Naive thymus-derived CD4-positive, alpha-beta T cell (primary cell): ENCODE measurements around the gene DUSP10. TPM values are rescaled to one million over a fixed set of nuclear protein-coding genes. Genes with fewer than 3 reads are reported as not detected.

Experiments
- ATAC-seq: fragments of 150-1000 bp; cut with Tn5 transposase; 2 replicates; pipeline ENCODE4 v1.10.0; 2021; ENCODE audit warnings: mild to moderate bottlenecking, moderate library complexity
- CTCF ChIA-PET: fragments of 350-600 bp; sonication (Branson Sonifier 250); formaldehyde crosslinking; loops from one replicate; lab custom pipeline; 2021; ENCODE audit warnings: antibody characterized with exemption; lab: Charles Lee
- POLR2A ChIA-PET: fragments of 350-600 bp; sonication (Branson Sonifier 250); formaldehyde crosslinking; loops from one replicate; lab custom pipeline; 2021; ENCODE audit warnings: antibody characterized with exemption, inconsistent platforms; lab: Charles Lee
- DNase-seq, 9 donors: peaks; one replicate each; pipeline versions ENCODE4 v3.0.0 to v3.0.0-alpha.2; 2020 to 2022; ENCODE audit warnings: mixed read lengths in 1 of 9
- H3K27ac ChIP-seq: one replicate; pipeline ENCODE4 v1.7.0; 2013; ENCODE audit warnings: mild to moderate bottlenecking, low read depth, low read length, moderate library complexity
- H3K27me3 ChIP-seq, 2 donors: one replicate each; pipeline ENCODE4 v1.7.0; 2013; ENCODE audit warnings: low read length in 2 of 2, mild to moderate bottlenecking in 2 of 2, moderate library complexity in 2 of 2; ENCODE audit not compliant: control insufficient read depth in 2 of 2, insufficient read depth in 2 of 2
- H3K36me3 ChIP-seq, 3 experiments: 1 replicate in 2 of 3; 2 replicates in 1 of 3; pipeline ENCODE4 v1.7.0; 2013; ENCODE audit warnings: low read length in 3 of 3, mild to moderate bottlenecking in 3 of 3, moderate library complexity in 1 of 3; ENCODE audit not compliant: insufficient read depth in 3 of 3, control insufficient read depth in 2 of 3
- H3K4me1 ChIP-seq, 2 donors: one replicate each; pipeline ENCODE4 v1.7.0; 2013; ENCODE audit warnings: low read length in 2 of 2, mild to moderate bottlenecking in 2 of 2, moderate library complexity in 1 of 2; ENCODE audit not compliant: control insufficient read depth in 2 of 2, insufficient read depth in 2 of 2
- H3K4me3 ChIP-seq: 2 replicates; pipeline ENCODE4 v1.7.0; 2013; ENCODE audit warnings: mild to moderate bottlenecking, low read length
- H3K9me3 ChIP-seq, 3 experiments: 1 replicate in 2 of 3; 2 replicates in 1 of 3; pipeline ENCODE4 v1.7.0; 2013; ENCODE audit warnings: low read length in 3 of 3; ENCODE audit not compliant: control insufficient read depth in 2 of 3
- H3K27ac Mint-ChIP-seq, 9 donors: one replicate each; pipeline ENCODE4 v1.8.0; 2020 to 2022; ENCODE audit warnings: mixed read lengths in 9 of 9, mild to moderate bottlenecking in 8 of 9, moderate library complexity in 5 of 9, inconsistent platforms in 2 of 9
- H3K27me3 Mint-ChIP-seq, 5 donors: one replicate each; pipeline ENCODE4 v1.8.0; 2021 to 2022; ENCODE audit warnings: mixed read lengths in 5 of 5, mild to moderate bottlenecking in 1 of 5
- H3K36me3 Mint-ChIP-seq, 5 donors: one replicate each; pipeline ENCODE4 v1.8.0; 2020 to 2022; ENCODE audit warnings: mixed read lengths in 5 of 5, mild to moderate bottlenecking in 3 of 5, inconsistent platforms in 1 of 5
- H3K4me1 Mint-ChIP-seq, 7 donors: one replicate each; pipeline ENCODE4 v1.8.0; 2020 to 2022; ENCODE audit warnings: mixed read lengths in 7 of 7, mild to moderate bottlenecking in 3 of 7, inconsistent platforms in 1 of 7
- H3K4me3 Mint-ChIP-seq, 10 donors: one replicate each; pipeline ENCODE4 v1.8.0; 2020 to 2022; ENCODE audit warnings: mild to moderate bottlenecking in 10 of 10, mixed read lengths in 10 of 10, moderate library complexity in 6 of 10, inconsistent platforms in 2 of 10
- H3K9me3 Mint-ChIP-seq, 11 donors: one replicate each; pipeline ENCODE4 v1.8.0; 2020 to 2022; ENCODE audit warnings: mixed read lengths in 11 of 11, mild to moderate bottlenecking in 4 of 11, inconsistent platforms in 1 of 11, moderate library complexity in 1 of 11
- intact Hi-C, 2 donors: fragments of 100-400 bp; cut with micrococcal nuclease; formaldehyde crosslinking; loops; one replicate each; pipeline ENCODE4 v1.15.1; 2023
- polyA plus RNA-seq, 2 donors: library from polyadenylated mRNA; unstranded; fragments of 300-500 nt; fragmentation: Illumina TruSeq; gene quantifications; one replicate each; pipeline ENCODE4 v1.2.3, GENCODE V29; 2021
- total RNA-seq, 6 experiments: library from RNA in 5 of 6; stranded (reverse) in 5 of 6; gene quantifications; 1 replicate in 5 of 6; 2 replicates in 1 of 6; pipeline ENCODE4 v1.2.3 and lab custom pipeline; 2021 to 2026

Gene DUSP10
- total RNA-seq (10 to 100 TPM in 3 of 5 experiments, 1 to 10 TPM in 2; 2.5 to 60.6 (median 19.0) TPM), polyA plus RNA-seq (1 to 10 TPM; 3.5 to 3.7 TPM), total RNA-seq (lab: John Stamatoyannopoulos, UW) (130 reads per million, percentile 88 among the genes with 10 or more reads in this experiment)

DNA sequence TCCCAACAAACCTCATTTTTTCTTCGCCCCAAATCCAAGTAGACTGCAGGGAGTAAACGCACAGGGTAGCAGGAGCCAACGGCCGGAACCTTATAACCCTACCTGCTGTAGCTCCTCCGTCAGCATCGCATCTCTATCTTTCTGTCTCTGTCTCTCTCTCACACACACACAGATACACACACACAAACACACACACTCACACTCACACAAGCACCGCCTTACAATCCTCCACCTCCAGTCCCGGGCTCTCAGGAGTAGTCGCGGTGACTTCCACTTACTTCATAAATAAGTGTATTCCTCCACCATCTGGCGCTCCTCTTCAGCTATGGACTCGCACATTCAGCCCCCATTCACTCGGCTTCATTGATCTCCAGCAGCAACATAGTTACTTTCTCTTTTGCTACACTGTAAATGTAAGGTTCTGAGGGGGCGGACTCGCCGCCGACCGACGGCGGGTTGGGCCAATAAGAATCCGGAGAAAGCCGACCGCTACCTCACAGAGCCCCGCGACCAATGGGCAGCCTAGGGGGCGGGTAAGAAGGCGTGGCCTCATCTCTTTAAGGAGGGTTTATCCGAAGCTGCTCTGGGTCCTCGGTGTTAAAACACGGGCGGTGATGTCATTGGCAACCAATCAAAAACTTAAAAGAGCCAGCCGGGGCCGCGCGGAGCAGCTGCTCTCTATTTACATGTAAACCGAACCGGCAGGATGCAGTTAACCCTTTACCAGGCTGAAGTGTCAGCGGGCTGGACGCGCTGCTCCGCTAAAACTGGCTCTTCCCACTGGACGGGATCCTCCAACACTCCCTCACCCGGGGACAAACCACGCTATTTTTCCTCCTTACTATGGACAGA is at the start of gene DUSP10:
Gene DUSP10, minus strand, starts transcription at position 387 of the 852 bp plus-strand sequence. CDS start 2,345 bp downstream, outside the sequence.
- Histone ChIP-seq H3K27ac (peak within 1 kb of the TSS; percentile 94), H3K36me3 (peaks cover 0 to 8% (median 0%) of the 10 kb centered on the region in 3 experiments), H3K27me3 (no peaks in the 10 kb centered on the region), H3K4me1 (peaks cover 9 to 17% of the 10 kb centered on the region in 2 donors), H3K4me3 (peak within 1 kb of the TSS; percentile 85), H3K9me3 (no peaks in the 10 kb centered on the region)
- Mint-ChIP-seq H3K36me3 (peaks cover 9 to 34% (median 18%) of the 10 kb centered on the region in 5 donors), H3K27me3 (no peaks in the 10 kb centered on the region), H3K4me1 (peaks cover 0 to 32% (median 21%) of the 10 kb centered on the region in 7 donors), H3K4me3 (peak within 1 kb of the TSS in 1 of 10 donors; percentile 33), H3K27ac (peak within 1 kb of the TSS in 3 of 9 donors; percentile 39 to 83 (median 50)), H3K9me3 (peaks cover 0 to 9% (median 0%) of the 10 kb centered on the region in 11 donors)
- peak; percentile 88 to 100 (median 99) for DNase-seq
- intact Hi-C loops, result loop anchor here (1.0 to 10.0 kb wide), 28 partner anchors 16 to 1973 kb away; partner anchors contain the start of genes CAPN2 (in 1 of the 2), DISP1 (in 1 of the 2), EPRS1 (in 1 of the 2) and MIA3 (in 1 of the 2)
- peak; percentile 91 for ATAC-seq
- POLR2A ChIA-PET, result interaction anchor here (0.5 to 5.4 kb wide), 20 partner anchors 13 to 971 kb away, joined by 3 to 82 read pairs (median 4); partner anchors contain the start of genes AIDA and BROX
- CTCF ChIA-PET, result interaction anchor here (0.6 to 2.1 kb wide), 16 partner anchors 12 to 894 kb away, joined by 3 to 7 read pairs (median 3); no protein-coding TSS in a partner anchor

DNA sequence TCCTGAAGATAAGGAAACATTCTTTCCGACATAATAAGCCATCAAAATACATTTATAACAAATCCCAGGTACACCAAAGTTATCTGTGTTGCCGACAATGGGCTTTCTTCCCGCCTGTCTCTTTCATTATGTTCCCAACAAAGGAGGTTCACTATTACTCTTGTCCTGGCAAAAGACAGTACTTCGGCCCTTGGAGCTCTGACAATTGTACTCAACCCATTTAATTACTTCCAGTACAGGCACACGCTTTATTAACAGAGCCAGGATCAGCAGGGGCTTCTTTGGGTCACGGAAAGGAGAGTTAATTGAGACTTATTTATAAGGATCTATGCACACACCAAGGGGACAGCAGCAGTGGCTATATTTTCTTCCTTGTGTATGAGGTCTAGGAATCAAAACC is 46.6 kb upstream of the DUSP10 start:
- no peaks in the 10 kb centered on the region for H3K36me3 Mint-ChIP-seq
- no peak overlapping the region for H3K27ac ChIP-seq
- H3K4me1 Mint-ChIP-seq, result peaks cover 9 to 29% (median 11%) of the 10 kb centered on the region in 7 donors
- H3K4me1 ChIP-seq, result peaks cover 12 to 18% of the 10 kb centered on the region in 2 donors
- ATAC-seq (no peak), DNase-seq (no peak)
- intact Hi-C loops, result no loop called here
- H3K27me3 ChIP-seq, result no peaks in the 10 kb centered on the region
- no peaks in the 10 kb centered on the region for H3K36me3 ChIP-seq
- ChIA-PET CTCF (interaction anchor here (1.2 kb wide), 1 partner anchor 264 kb away, joined by 3 read pairs; no protein-coding TSS in a partner anchor), POLR2A (interaction anchor here (1.0 kb wide), 1 partner anchor 46 kb away, joined by 4 read pairs; the partner anchor contains the start of gene DUSP10)
- no peak overlapping the region for H3K4me3 Mint-ChIP-seq
- H3K4me3 ChIP-seq, result no peak overlapping the region
- no peak overlapping the region for H3K27ac Mint-ChIP-seq
- H3K27me3 Mint-ChIP-seq, result no peaks in the 10 kb centered on the region
- H3K9me3 Mint-ChIP-seq, result no peaks in the 10 kb centered on the region
- no peaks in the 10 kb centered on the region for H3K9me3 ChIP-seq

DNA sequence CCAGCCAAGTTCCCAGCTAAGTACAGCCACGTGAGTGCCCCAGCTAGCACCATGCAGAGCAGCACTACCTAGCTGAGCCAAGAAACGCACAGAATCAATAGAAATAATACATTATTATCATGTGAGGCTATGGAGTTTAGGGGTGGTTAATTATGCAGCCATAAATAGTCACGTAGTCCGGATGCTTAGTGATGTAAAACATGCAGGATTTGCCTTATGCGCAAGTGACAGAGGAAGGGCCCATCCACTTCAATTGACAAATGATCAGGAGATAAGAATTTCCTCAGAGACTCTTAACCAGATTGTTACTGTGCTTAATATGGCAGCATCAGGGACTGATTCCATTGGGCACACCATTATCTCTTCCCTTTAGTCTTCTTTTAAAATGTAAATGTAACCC is 44.8 kb upstream of the DUSP10 start:
- Histone ChIP-seq H3K27ac (no peak overlapping the region), H3K27me3 (no peaks in the 10 kb centered on the region), H3K9me3 (no peaks in the 10 kb centered on the region), H3K4me1 (peaks cover 20 to 24% of the 10 kb centered on the region in 2 donors), H3K36me3 (no peaks in the 10 kb centered on the region), H3K4me3 (no peak overlapping the region)
- intact Hi-C loops, result no loop called here
- H3K9me3 Mint-ChIP-seq, result no peaks in the 10 kb centered on the region
- H3K27ac Mint-ChIP-seq, result no peak overlapping the region
- ChIA-PET POLR2A (interaction anchor here (0.7 kb wide), 1 partner anchor 1361 kb away, joined by 8 read pairs; no protein-coding TSS in a partner anchor), CTCF (no interaction called here)
- DNase-seq (no peak), ATAC-seq (no peak)
- H3K4me1 Mint-ChIP-seq, result peaks cover 19 to 40% (median 25%) of the 10 kb centered on the region in 7 donors
- peaks cover 0 to under 1% (median 0%) of the 10 kb centered on the region in 5 donors for H3K36me3 Mint-ChIP-seq
- H3K27me3 Mint-ChIP-seq, result no peaks in the 10 kb centered on the region
- H3K4me3 Mint-ChIP-seq, result no peak overlapping the region

DNA sequence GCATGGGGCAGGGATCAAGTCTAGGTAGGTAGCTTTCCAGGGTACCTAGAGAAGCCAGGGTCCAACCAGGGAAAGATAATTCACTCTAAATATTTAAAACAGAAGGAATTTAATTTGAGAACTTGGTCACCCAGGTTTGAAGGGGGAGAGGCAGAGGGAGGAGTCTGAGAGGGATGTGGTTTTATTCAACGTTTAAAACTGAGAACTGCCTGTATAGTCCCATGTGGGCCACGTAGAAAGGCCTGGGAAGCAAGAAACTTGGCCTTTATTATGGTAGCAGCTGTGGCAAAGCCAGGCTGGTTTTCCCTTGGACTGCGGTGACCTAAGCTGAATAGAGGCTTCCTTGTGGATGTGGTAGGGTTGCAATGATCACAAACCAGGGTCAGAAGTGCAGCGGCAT is 42.0 kb upstream of the DUSP10 start:
- Histone ChIP-seq H3K9me3 (no peaks in the 10 kb centered on the region), H3K4me3 (peak overlapping the region; percentile 41), H3K4me1 (peaks cover 34% of the 10 kb centered on the region in 2 donors), H3K36me3 (no peaks in the 10 kb centered on the region), H3K27me3 (no peaks in the 10 kb centered on the region), H3K27ac (no peak overlapping the region)
- peak; percentile 82 for ATAC-seq
- peak overlapping the region in 5 of 9 donors; percentile 17 to 54 (median 29) for H3K27ac Mint-ChIP-seq
- intact Hi-C loops, result loop anchor here (1.0 to 5.0 kb wide), 4 partner anchors 15 to 907 kb away; partner anchors contain the start of genes DUSP10 (in 1 of the 2) and HLX (in 1 of the 2)
- H3K36me3 Mint-ChIP-seq, result peaks cover 0 to 2% (median 0%) of the 10 kb centered on the region in 5 donors
- no peaks in the 10 kb centered on the region for H3K27me3 Mint-ChIP-seq
- peaks cover 0 to 1% (median 0%) of the 10 kb centered on the region in 11 donors for H3K9me3 Mint-ChIP-seq
- peak overlapping the region; percentile 41 to 76 (median 69) for H3K4me3 Mint-ChIP-seq
- ChIA-PET CTCF (no interaction called here), POLR2A (interaction anchor here (0.6 to 2.4 kb wide), 5 partner anchors 40 to 930 kb away, joined by 3 to 8 read pairs (median 3); partner anchors contain the start of gene DUSP10)
- peaks cover 36 to 62% (median 45%) of the 10 kb centered on the region in 7 donors for H3K4me1 Mint-ChIP-seq
- DNase-seq, result peak in 6 of 9 donors; percentile 12 to 49 (median 34)

DNA sequence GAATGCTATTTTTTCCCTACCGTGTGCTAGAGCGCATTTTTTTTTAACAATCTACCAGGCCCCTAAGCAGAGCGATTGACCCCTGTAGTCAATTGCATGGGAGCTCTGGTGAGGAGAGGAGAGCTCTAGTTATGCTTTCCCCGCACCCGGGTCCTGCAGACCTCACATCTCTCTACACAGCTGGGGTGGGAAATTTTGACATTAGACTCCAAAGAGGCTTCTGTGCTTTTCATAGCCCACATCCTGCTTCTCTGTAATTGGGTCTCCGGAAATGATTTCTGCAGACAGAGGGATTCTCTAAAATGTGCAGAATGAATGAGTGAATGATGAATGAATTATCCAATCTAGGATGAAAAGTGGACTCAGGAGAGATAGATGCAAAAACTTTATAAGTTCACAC is 41.5 kb upstream of the DUSP10 start:
- ATAC-seq, result peak; percentile 73
- Histone ChIP-seq H3K4me1 (peaks cover 39% of the 10 kb centered on the region in 2 donors), H3K27ac (no peak overlapping the region), H3K27me3 (no peaks in the 10 kb centered on the region), H3K36me3 (no peaks in the 10 kb centered on the region), H3K9me3 (no peaks in the 10 kb centered on the region), H3K4me3 (peak overlapping the region; percentile 41)
- H3K9me3 Mint-ChIP-seq, result peaks cover 0 to 1% (median 0%) of the 10 kb centered on the region in 11 donors
- peak overlapping the region; percentile 59 to 76 (median 69) for H3K4me3 Mint-ChIP-seq
- H3K36me3 Mint-ChIP-seq, result peaks cover 0 to 2% (median 0%) of the 10 kb centered on the region in 5 donors
- ChIA-PET CTCF (no interaction called here), POLR2A (interaction anchor here (0.6 to 2.4 kb wide), 5 partner anchors 40 to 930 kb away, joined by 3 to 8 read pairs (median 3); partner anchors contain the start of gene DUSP10)
- DNase-seq, result peak in 7 of 9 donors; percentile 37 to 63 (median 55)
- H3K4me1 Mint-ChIP-seq, result peaks cover 39 to 67% (median 50%) of the 10 kb centered on the region in 7 donors
- no peaks in the 10 kb centered on the region for H3K27me3 Mint-ChIP-seq
- intact Hi-C loops, result loop anchor here (1.0 to 5.0 kb wide), 4 partner anchors 15 to 906 kb away; partner anchors contain the start of genes DUSP10 (in 1 of the 2) and HLX (in 1 of the 2)
- H3K27ac Mint-ChIP-seq, result peak overlapping the region in 5 of 9 donors; percentile 17 to 54 (median 29)
